Measurements from ENCODE around the gene MYL3. TPM values are rescaled to one million over a fixed set of nuclear protein-coding genes. Genes with fewer than 3 reads are reported as not detected.

Gene MYL3
- total and polyA plus RNA-seq, 2 experiments from 2014 or later, result not detected

GRCh38 chr3:46829699-46830208, 33.5 kb downstream of the MYL3 start:
- no peak for TF ChIP-seq ZNF114 (CRISPR knock-in tag; IDR thresholded peaks at IDR 0.05)
- TF ChIP-seq POLR2AphosphoS5 (IDR thresholded peaks at IDR 0.05; ENCODE audit: low read depth), result no peak
- TF ChIP-seq, protein P1, sequence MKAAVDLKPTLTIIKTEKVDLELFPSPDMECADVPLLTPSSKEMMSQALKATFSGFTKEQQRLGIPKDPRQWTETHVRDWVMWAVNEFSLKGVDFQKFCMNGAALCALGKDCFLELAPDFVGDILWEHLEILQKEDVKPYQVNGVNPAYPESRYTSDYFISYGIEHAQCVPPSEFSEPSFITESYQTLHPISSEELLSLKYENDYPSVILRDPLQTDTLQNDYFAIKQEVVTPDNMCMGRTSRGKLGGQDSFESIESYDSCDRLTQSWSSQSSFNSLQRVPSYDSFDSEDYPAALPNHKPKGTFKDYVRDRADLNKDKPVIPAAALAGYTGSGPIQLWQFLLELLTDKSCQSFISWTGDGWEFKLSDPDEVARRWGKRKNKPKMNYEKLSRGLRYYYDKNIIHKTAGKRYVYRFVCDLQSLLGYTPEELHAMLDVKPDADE (IDR thresholded peaks at IDR 0.05), result no peak
- TF ChIP-seq NANOG (IDR thresholded peaks at IDR 0.05; ENCODE audit: borderline replicate concordance), result no peak
- TF ChIP-seq STAT1 (IDR thresholded peaks at IDR 0.05; ENCODE audit: unreplicated experiment), result no peak
- no peak for TF ChIP-seq ZNF331 (CRISPR knock-in tag; IDR thresholded peaks at IDR 0.05; ENCODE audit: low read depth)
- no peak for TF ChIP-seq JUNB (IDR thresholded peaks at IDR 0.05; ENCODE audit: unreplicated experiment)
- TF ChIP-seq REST (IDR thresholded peaks at IDR 0.05; ENCODE audit: unreplicated experiment), result no peak
- no peak for TF ChIP-seq CREB1 (CRISPR knock-in tag; IDR thresholded peaks at IDR 0.05; ENCODE audit: low read depth)
- TF ChIP-seq, protein P2, sequence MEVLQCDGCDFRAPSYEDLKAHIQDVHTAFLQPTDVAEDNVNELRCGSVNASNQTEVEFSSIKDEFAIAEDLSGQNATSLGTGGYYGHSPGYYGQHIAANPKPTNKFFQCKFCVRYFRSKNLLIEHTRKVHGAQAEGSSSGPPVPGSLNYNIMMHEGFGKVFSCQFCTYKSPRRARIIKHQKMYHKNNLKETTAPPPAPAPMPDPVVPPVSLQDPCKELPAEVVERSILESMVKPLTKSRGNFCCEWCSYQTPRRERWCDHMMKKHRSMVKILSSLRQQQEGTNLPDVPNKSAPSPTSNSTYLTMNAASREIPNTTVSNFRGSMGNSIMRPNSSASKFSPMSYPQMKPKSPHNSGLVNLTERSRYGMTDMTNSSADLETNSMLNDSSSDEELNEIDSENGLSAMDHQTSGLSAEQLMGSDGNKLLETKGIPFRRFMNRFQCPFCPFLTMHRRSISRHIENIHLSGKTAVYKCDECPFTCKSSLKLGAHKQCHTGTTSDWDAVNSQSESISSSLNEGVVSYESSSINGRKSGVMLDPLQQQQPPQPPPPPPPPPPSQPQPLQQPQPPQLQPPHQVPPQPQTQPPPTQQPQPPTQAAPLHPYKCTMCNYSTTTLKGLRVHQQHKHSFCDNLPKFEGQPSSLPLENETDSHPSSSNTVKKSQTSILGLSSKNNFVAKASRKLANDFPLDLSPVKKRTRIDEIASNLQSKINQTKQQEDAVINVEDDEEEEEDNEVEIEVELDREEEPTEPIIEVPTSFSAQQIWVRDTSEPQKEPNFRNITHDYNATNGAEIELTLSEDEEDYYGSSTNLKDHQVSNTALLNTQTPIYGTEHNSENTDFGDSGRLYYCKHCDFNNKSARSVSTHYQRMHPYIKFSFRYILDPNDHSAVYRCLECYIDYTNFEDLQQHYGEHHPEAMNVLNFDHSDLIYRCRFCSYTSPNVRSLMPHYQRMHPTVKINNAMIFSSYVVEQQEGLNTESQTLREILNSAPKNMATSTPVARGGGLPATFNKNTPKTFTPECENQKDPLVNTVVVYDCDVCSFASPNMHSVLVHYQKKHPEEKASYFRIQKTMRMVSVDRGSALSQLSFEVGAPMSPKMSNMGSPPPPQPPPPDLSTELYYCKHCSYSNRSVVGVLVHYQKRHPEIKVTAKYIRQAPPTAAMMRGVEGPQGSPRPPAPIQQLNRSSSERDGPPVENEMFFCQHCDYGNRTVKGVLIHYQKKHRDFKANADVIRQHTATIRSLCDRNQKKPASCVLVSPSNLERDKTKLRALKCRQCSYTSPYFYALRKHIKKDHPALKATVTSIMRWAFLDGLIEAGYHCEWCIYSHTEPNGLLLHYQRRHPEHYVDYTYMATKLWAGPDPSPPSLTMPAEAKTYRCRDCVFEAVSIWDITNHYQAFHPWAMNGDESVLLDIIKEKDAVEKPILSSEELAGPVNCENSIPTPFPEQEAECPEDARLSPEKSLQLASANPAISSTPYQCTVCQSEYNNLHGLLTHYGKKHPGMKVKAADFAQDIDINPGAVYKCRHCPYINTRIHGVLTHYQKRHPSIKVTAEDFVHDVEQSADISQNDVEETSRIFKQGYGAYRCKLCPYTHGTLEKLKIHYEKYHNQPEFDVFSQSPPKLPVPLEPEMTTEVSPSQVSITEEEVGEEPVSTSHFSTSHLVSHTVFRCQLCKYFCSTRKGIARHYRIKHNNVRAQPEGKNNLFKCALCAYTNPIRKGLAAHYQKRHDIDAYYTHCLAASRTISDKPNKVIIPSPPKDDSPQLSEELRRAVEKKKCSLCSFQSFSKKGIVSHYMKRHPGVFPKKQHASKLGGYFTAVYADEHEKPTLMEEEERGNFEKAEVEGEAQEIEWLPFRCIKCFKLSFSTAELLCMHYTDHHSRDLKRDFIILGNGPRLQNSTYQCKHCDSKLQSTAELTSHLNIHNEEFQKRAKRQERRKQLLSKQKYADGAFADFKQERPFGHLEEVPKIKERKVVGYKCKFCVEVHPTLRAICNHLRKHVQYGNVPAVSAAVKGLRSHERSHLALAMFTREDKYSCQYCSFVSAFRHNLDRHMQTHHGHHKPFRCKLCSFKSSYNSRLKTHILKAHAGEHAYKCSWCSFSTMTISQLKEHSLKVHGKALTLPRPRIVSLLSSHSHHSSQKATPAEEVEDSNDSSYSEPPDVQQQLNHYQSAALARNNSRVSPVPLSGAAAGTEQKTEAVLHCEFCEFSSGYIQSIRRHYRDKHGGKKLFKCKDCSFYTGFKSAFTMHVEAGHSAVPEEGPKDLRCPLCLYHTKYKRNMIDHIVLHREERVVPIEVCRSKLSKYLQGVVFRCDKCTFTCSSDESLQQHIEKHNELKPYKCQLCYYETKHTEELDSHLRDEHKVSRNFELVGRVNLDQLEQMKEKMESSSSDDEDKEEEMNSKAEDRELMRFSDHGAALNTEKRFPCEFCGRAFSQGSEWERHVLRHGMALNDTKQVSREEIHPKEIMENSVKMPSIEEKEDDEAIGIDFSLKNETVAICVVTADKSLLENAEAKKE (CRISPR knock-in tag; IDR thresholded peaks at IDR 0.05), result no peak
- no peak for TF ChIP-seq CTCF (conservative IDR thresholded peaks at IDR 0.05; ENCODE audit: low read depth in 2 of 2)
- TF ChIP-seq EZH2 (IDR thresholded peaks at IDR 0.05; ENCODE audit: low read depth, unreplicated experiment), result no peak
- no peak overlapping the region for H3K4me3 Mint-ChIP-seq
- H4K20me1 ChIP-seq (replicated peaks; ENCODE audit: insufficient read depth), result no peaks in the 10 kb centered on the region
- H3K27ac ChIP-seq (ENCODE audit: low read depth), result no peak overlapping the region
- H3K4me2 ChIP-seq, result no peak overlapping the region
- no peaks in the 10 kb centered on the region for H3K36me3 ChIP-seq (ENCODE audit: insufficient read depth)
- H3K4me1 Mint-ChIP-seq, result peaks cover 6% of the 10 kb centered on the region
- DNase-seq (ENCODE audit: low spot score) (no peak), ATAC-seq (peak; percentile 59)
- no peaks in the 10 kb centered on the region for H3K27me3 Mint-ChIP-seq (ENCODE audit: insufficient read depth, low read depth, poor library complexity)
- H3K4me1 ChIP-seq (ENCODE audit: insufficient read depth), result no peaks in the 10 kb centered on the region
- no peak overlapping the region for H2AFZ ChIP-seq
- no peaks in the 10 kb centered on the region; the same call in 2 of the 3 replicates for H3K36me3 Mint-ChIP-seq (ENCODE audit: low read depth)
- H3K4me3 ChIP-seq, result no peak overlapping the region
- H3K9me2 ChIP-seq (ENCODE audit: insufficient read depth), result peaks cover 7% of the 10 kb centered on the region
- no peaks in the 10 kb centered on the region for H3K9me3 Mint-ChIP-seq
- no peaks in the 10 kb centered on the region for H3F3A ChIP-seq (replicated peaks; ENCODE audit: low read depth)
- H3K27me3 ChIP-seq (ENCODE audit: insufficient read depth), result no peaks in the 10 kb centered on the region
- no peaks in the 10 kb centered on the region for H3K79me2 ChIP-seq (replicated peaks; ENCODE audit: insufficient read depth)
- no peak overlapping the region for H3K27ac Mint-ChIP-seq
